HG03095 (cell line): ENCODE data around the gene ZC3H7A.
"Not testable (repeated sequence)": the region's sequence is repeated elsewhere in the genome, so short reads cannot be mapped to it uniquely, and the experiment has no call there.

Source experiments
- ATAC-seq: cut with Tn5 transposase; IDR thresholded peaks from one replicate; pipeline ENCODE4 v1.9.1; 2021; ENCODE audit warnings: moderate library complexity; ENCODE audit not compliant: unreplicated experiment

ZC3H7A gene

GRCh38 chr16:11801481-11802021 lies 4.5 kb upstream of the ZC3H7A start:
- no peak for ATAC-seq

DNA sequence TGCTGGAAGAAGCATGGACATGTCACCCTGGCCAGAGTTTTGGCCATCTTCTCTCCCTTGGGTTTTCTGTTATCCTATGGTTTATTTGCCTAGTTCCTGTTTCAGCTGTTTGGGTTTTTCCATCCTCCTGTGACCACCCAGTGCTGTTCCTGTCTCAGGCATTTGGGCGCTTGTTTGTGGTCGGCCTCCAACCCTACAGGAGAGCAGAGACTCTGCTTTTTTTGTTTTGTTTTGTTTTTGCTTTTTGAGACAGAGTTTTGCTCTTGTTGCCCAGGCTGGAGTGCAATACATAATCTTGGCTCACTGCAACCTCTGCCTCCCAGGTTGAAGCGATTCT lies 3.3 kb upstream of the ZC3H7A start:
- ATAC-seq = no peak

GRCh38 chr16:11799509-11800381 lies 2.7 kb upstream of the ZC3H7A start:
- ATAC-seq = no peak

GRCh38 chr16:11799017-11799381 lies 1.9 kb upstream of the ZC3H7A start:
- ATAC-seq = no peak

GRCh38 chr16:11797957-11798299 lies 870 bp upstream of the ZC3H7A start:
- no peak for ATAC-seq

GRCh38 chr16:11796227-11797165 lies 562 bp downstream of the ZC3H7A start:
- peak; percentile 4 for ATAC-seq

GRCh38 chr16:11795887-11796226 lies 1.2 kb downstream of the ZC3H7A start:
- ATAC-seq = no peak

DNA sequence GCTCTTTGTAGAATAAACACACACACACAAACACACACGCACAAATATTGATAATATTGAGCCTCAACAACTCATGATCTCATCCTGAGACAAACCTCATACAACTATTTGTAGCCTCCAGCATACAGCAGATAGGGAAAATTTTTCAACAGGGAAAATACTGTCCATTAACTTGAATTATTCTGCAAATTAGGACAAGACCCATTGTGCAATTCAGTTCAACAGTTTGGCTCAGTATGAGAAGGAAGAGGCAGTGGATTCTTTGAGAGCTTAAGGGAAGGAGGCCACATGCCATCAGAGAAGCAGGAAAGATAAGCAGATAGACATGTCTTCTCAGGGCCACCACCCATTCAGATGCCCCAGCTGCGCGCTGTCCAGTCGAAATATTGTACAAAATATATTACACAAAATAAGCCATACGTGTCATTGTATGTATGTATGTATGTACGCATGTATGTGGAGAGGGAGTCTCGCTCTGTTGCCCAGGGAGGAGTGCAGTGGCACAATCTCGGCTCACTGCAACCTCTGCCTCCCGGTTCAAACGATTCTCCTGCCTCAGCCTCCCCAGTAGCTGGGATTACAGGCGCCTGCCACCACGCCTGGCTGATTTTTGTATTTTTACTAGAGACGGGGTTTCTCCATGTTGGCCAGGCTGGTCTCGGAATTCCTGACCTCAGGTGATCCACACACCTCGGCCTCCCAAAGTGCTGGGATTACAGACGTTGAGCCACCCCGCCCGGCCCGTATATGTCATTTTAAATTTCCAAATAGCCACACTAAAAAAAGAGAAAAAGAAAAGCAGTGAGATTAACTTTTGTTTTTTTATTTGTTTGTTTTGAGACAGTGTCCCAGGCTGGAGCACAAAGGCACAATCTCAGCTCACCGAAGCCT lies 1.8 kb downstream of the ZC3H7A start:
- no peak for ATAC-seq

DNA sequence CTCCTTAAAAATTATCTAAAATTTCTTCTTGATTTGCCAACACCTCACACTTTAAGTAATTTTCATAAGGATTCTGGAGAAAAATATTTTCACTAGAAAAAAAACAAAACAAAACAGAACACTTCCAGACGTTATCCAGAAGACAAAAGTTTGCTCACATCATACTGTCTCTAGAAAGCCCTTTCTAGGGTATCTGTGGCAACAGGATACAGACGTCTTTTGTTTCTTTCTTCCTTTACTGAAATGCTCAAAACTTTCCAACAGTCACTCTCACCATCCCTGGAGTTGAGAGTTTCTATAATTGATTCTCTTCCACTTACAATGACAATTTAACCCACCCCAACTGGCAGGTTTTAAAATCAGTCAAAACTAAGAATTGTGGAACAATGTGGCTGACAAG lies 2.6 kb downstream of the ZC3H7A start:
- no peak for ATAC-seq

DNA sequence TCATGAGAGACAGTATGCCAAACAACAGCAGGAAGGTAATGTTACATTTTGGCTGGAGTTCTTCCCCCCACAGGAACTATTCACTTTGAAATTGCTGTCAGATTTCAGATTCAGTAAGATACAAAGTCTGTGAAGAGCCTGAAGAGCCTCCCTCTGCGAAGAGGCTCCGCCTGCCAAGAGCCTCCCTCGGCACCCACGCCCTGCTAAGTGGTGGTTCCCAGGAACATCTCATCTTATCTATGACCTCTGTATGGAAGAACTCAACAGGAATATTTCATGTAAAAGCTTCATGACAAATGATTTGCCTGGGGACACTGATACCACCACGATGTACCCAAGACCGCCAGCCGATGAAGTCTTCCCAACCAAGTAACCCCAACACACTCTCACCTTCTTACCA lies 3.2 kb downstream of the ZC3H7A start:
- ATAC-seq = no peak

- no peak for ATAC-seq
Observed at GRCh38 chr16:11792410-11793241, 4.4 kb downstream of the ZC3H7A start.

- no peak for ATAC-seq
Observed at GRCh38 chr16:11791144-11791828, 5.8 kb downstream of the ZC3H7A start.

DNA sequence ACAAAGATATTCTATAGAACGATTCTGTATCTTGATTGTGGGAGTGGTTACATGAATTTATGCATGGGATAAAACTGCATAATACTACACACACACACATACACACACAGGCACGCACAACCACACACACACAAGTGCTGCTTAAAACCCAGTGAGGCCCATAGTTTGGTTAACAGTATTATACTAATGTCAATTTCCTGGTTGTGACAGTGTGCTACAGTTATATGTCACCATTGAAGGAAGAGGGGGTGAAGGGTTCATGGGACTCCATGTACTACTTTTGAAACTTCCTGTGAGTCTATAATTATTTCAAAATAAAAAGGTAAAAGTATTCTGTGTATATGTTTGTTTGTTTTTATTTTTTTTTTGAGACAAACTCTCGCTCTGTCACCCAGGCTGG lies 8.1 kb downstream of the ZC3H7A start:
- no peak for ATAC-seq

- ATAC-seq = not testable (repeated sequence)
Observed at GRCh38 chr16:11784980-11785599, 12.0 kb downstream of the ZC3H7A start.

DNA sequence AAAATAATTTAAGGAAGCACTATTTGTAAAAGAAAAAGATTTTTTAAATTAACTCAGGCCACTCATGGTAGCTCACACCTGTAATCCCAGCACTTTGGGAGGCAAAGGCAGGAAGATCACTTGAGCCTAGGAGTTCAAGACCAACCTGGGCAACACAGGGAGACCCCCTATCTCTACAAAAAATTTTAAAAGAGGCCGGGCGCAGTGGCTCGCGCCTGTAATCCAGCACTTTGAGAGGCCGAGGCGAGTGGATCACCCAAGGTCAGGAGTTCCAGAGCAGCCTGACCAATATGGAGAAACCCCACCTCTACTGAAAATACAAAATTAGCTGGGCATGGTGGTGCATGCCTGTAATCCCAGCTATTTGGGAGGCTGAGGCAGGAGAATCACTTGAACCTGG lies 12.7 kb downstream of the ZC3H7A start:
- not testable (repeated sequence) for ATAC-seq

DNA sequence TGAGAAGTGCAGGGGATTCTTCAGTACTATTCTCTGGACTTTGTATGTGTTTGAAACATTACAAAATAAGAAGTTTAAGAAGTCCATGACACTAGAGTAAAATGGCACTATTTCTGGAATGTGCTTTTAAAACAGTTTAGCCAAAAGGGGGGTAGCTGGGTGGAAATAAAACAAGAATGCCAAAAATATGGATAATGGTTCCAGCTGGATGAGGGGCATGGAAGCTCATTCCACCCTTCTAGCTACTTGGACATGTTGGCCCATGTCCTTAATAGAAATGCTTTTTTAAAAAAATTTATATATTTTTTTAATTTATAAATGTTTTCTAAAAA lies 13.1 kb downstream of the ZC3H7A start:
- ATAC-seq = no peak

- peak; percentile 55 for ATAC-seq
Observed at GRCh38 chr16:11783319-11784037, 13.6 kb downstream of the ZC3H7A start.

DNA sequence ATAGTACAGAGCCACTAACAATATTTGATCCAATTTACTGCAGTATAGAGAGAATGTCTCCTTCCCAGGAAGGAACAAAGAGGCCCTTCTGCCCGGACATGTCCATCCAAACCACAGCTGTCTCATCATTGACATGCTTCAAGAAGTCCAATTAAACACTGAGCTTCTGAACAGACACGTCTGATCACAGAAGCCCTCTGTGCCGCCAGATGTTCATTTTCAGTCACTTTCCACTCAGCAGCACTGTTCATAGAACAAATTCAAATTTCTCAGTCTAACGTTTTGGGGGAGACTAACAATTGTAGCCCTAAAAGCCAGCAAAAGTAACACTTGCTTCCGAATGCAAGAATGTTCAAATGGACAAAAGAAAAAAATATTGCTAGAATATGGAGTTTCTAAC lies 15.3 kb downstream of the ZC3H7A start:
- no peak for ATAC-seq
